A549 (cell line): ENCODE measurements around the gene DNMT1. TPM values are rescaled to one million over a fixed set of nuclear protein-coding genes. Genes with fewer than 3 reads are reported as not detected.
A peak's percentile ranks its signal among the peaks of the same experiment; 100 is the strongest.

ENCODE experiments used
- ATAC-seq, 2 experiments: fragments of 200-7000 bp in 1 of 2; fragments of >200 bp in 1 of 2; cut with Nextera tagmentation in 1 of 2; cut with Tn5 transposase in 1 of 2; 3 replicates each; pipeline versions ENCODE4 v1.8.0 to v1.9.1; 2018 to 2020; ENCODE audit warnings: mild to moderate bottlenecking in 1 of 2, moderate library complexity in 1 of 2
- CTCF ChIA-PET: fragments of 300-600 bp; sonication (Branson Sonifier 250); formaldehyde crosslinking; extraction: SDS; loops from one replicate; lab custom pipeline; 2021; ENCODE audit warnings: antibody characterized with exemption, inconsistent platforms; lab: Yijun Ruan, JAX
- POLR2A ChIA-PET: fragments of 350-600 bp; formaldehyde crosslinking; extraction: SDS; loops from one replicate; lab custom pipeline; 2021; ENCODE audit warnings: antibody characterized with exemption, inconsistent platforms; lab: Yijun Ruan, JAX
- DNase-seq, 2 experiments: peaks; one replicate each; pipeline versions ENCODE4 v3.0.0 to v3.0.0-alpha.2; 2011 to 2016; ENCODE audit warnings: low read depth in 1 of 2, low spot score in 1 of 2
- FAIRE-seq: peaks from 2 replicates; lab custom pipeline; 2011; peaks lifted over from hg19 to GRCh38; lab: Jason Lieb, UNC
- H3K27ac ChIP-seq, 2 experiments: fragments of >200 bp; sonication (Bioruptor Twin); formaldehyde crosslinking; 3 replicates each; pipeline ENCODE4 v1.5.1; 2016 to 2017
- H3K4me1 ChIP-seq: fragments of >200 bp; sonication (Bioruptor Twin); formaldehyde crosslinking; 3 replicates; pipeline ENCODE4 v1.6.1; 2016
- H3K4me2 ChIP-seq: fragments of >200 bp; sonication (Bioruptor Twin); formaldehyde crosslinking; 3 replicates; pipeline ENCODE4 v1.6.1; 2016
- H3K4me3 ChIP-seq: fragments of >200 bp; sonication (Bioruptor Twin); formaldehyde crosslinking; 3 replicates; pipeline ENCODE4 v1.5.1; 2016
- H3K9me3 ChIP-seq: fragments of >200 bp; sonication (Bioruptor Twin); formaldehyde crosslinking; 3 replicates; pipeline ENCODE4 v1.6.1; 2016
- CBX2 ChIP-seq: fragments of 200-600 bp; sonication (generic); IDR thresholded peaks from 2 replicates; pipeline ENCODE4 v1.6.1; 2016; ENCODE audit warnings: low read depth, mild to moderate bottlenecking, borderline replicate concordance
- CEBPB ChIP-seq, 2 experiments: fragments of >200 bp in 1 of 2; sonication (Bioruptor Twin) in 1 of 2; formaldehyde crosslinking in 1 of 2; IDR thresholded peaks; 2 replicates each; pipeline ENCODE4 v1.6.1; 2012 to 2016
- CHD2 ChIP-seq: fragments of 150-350 bp; IDR thresholded peaks from 2 replicates; pipeline ENCODE4 v1.6.1; 2014; ENCODE audit warnings: low read length; ENCODE audit not compliant: partially characterized antibody
- CHD4 ChIP-seq: fragments of 200-600 bp; sonication (generic); IDR thresholded peaks from 2 replicates; pipeline ENCODE4 v1.6.1; 2016; ENCODE audit warnings: antibody characterized with exemption, mild to moderate bottlenecking, borderline replicate concordance
- EHF ChIP-seq: fragments of 250-450 bp; sonication (Bioruptor Pico); IDR thresholded peaks from 2 replicates; pipeline ENCODE4 v1.5.0; 2020; ENCODE audit warnings: mild to moderate bottlenecking
- EHMT2 ChIP-seq: fragments of 200-600 bp; sonication (generic); IDR thresholded peaks from 2 replicates; pipeline ENCODE4 v1.6.1; 2016; ENCODE audit warnings: antibody characterized with exemption, low read depth, mild to moderate bottlenecking, moderate library complexity
- FOSB ChIP-seq: fragments of 250-450 bp; sonication (Bioruptor Pico); IDR thresholded peaks from 2 replicates; pipeline ENCODE4 v1.5.0; 2020; ENCODE audit warnings: mild to moderate bottlenecking, moderate library complexity
- GATA3 ChIP-seq: IDR thresholded peaks from 2 replicates; pipeline ENCODE4 v1.6.1; 2012; ENCODE audit warnings: borderline replicate concordance
- HDAC2 ChIP-seq: fragments of 200-600 bp; sonication (generic); IDR thresholded peaks from 2 replicates; pipeline ENCODE4 v1.6.1; 2016
- HEYL ChIP-seq: fragments of 250-450 bp; sonication (Bioruptor Pico); IDR thresholded peaks from 2 replicates; pipeline ENCODE4 v1.8.0; 2021; ENCODE audit warnings: mild to moderate bottlenecking, moderate library complexity
- HOXB13 ChIP-seq: fragments of 250-450 bp; sonication (Bioruptor Pico); IDR thresholded peaks from 2 replicates; pipeline ENCODE4 v1.5.0; 2020; ENCODE audit warnings: low read depth, mild to moderate bottlenecking, moderate library complexity
- JUNB ChIP-seq: fragments of >200 bp; sonication (Bioruptor Twin); formaldehyde crosslinking; IDR thresholded peaks from 2 replicates; pipeline ENCODE4 v1.6.1; 2016
- KDM5A ChIP-seq: fragments of 200-600 bp; sonication (generic); IDR thresholded peaks from 2 replicates; pipeline ENCODE4 v1.6.1; 2016; ENCODE audit warnings: antibody characterized with exemption, mild to moderate bottlenecking
- NFE2L2 ChIP-seq: fragments of 150-350 bp; conservative IDR thresholded peaks from 2 replicates; pipeline ENCODE4 v1.6.1; 2014; ENCODE audit warnings: low read length
- NPAS2 ChIP-seq: fragments of 250-450 bp; sonication (Bioruptor Pico); IDR thresholded peaks from 2 replicates; pipeline ENCODE4 v1.8.0; 2022; ENCODE audit warnings: mild to moderate bottlenecking, moderate library complexity, borderline replicate concordance
- PHF8 ChIP-seq: fragments of 200-600 bp; sonication (generic); IDR thresholded peaks from 2 replicates; pipeline ENCODE4 v1.6.1; 2016; ENCODE audit warnings: low read depth, mild to moderate bottlenecking, antibody characterized with exemption, moderate library complexity, borderline replicate concordance
- RCOR1 ChIP-seq: fragments of 150-350 bp; IDR thresholded peaks from 2 replicates; pipeline ENCODE4 v1.6.1; 2014; ENCODE audit warnings: antibody characterized with exemption, low read length, low read depth
- RFX5 ChIP-seq: fragments of 450-650 bp; IDR thresholded peaks from 2 replicates; pipeline ENCODE4 v1.7.1; 2014; ENCODE audit warnings: antibody characterized with exemption, mild to moderate bottlenecking, moderate library complexity
- RNF2 ChIP-seq: fragments of 200-600 bp; sonication (generic); IDR thresholded peaks from 2 replicates; pipeline ENCODE4 v1.6.1; 2016; ENCODE audit warnings: low read depth, mild to moderate bottlenecking, antibody characterized with exemption, moderate library complexity, borderline replicate concordance
- SMC3 ChIP-seq: fragments of >200 bp; sonication (Bioruptor Twin); formaldehyde crosslinking; IDR thresholded peaks from 3 replicates; pipeline ENCODE4 v1.6.1; 2018; ENCODE audit warnings: inconsistent platforms
- ZSCAN20 ChIP-seq: fragments of 250-450 bp; sonication (Bioruptor Pico); IDR thresholded peaks from 2 replicates; pipeline ENCODE4 v1.8.0; 2022; ENCODE audit warnings: mild to moderate bottlenecking, moderate library complexity
- WGBS: methylation state at CpG from one replicate; pipeline ENCODE4 v1.1.6; 2017; ENCODE audit errors: missing lambda C conversion rate; 5-methylcytosine and 5-hydroxymethylcytosine counted together
- polyA plus RNA-seq, 4 experiments: library from polyadenylated mRNA; depleted of rRNA in 3 of 4; stranded (reverse); fragments of >200 nt; fragmentation: RNase III in 1 of 4; extraction: RNeasy Plus Mini Kit Qiagen cat#74134 plus additional on column Dnase treatment in 1 of 4; gene quantifications; 2 replicates in 3 of 4; 3 replicates in 1 of 4; pipeline ENCODE4 v1.2.3, GENCODE V29; 2011 to 2017
- TF ChIP-seq, protein P1 (sequence below): fragments of 150-350 bp; IDR thresholded peaks from 2 replicates; pipeline ENCODE4 v1.6.1; 2014; ENCODE audit warnings: low read depth, mild to moderate bottlenecking, low read length
- TF ChIP-seq, protein P2 (sequence below): fragments of 450-650 bp; IDR thresholded peaks from 2 replicates; pipeline ENCODE4 v1.6.1; 2014; ENCODE audit warnings: antibody characterized with exemption
- TF ChIP-seq, protein P3 (sequence below): IDR thresholded peaks from 2 replicates; pipeline ENCODE4 v1.6.1; 2012
- TF ChIP-seq, protein P4 (sequence below): fragments of 250-450 bp; sonication (Bioruptor Pico); IDR thresholded peaks from 2 replicates; pipeline ENCODE4 v1.5.0; 2021; ENCODE audit warnings: mild to moderate bottlenecking, moderate library complexity, borderline replicate concordance
- TF ChIP-seq, protein P5 (sequence below): fragments of >200 bp; sonication (Bioruptor Twin); formaldehyde crosslinking; IDR thresholded peaks from 3 replicates; pipeline ENCODE4 v1.5.1; 2016

The DNMT1 gene
- polyA plus RNA-seq, 2 of the 4 experiments (the other 2 are of a cell fraction), result 85.2 to 86.2 TPM

DNA sequence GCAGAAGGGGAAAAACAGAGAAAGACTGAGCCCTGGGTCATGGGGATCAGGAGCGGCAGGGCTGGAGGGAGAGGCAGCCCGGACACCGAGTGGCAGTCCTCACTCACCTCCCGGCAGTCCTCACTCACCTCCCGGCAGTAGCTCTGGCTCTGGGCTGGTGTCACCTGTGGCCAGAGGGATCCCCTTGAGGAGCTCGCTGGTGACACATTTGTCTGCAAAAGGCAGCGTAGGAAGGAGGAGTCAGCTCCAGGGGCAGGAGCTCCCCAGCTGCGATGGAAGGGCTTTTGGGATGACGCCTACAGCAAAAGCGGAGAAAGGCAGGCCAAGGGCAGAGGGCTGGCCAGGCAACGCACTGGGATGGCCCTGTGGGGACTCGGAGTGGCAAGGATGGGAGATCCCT, 75.8 kb downstream of the DNMT1 start:
- TF ChIP-seq GATA3 (no peak), HDAC2 (no peak), SMC3 (no peak), RFX5 (no peak), CEBPB (IDR thresholded peaks at IDR 0.05) (no peak), CBX2 (no peak), RCOR1 (no peak), CHD4 (no peak), EHMT2 (no peak), EHF (CRISPR knock-in tag) (no peak), RNF2 (no peak), NPAS2 (CRISPR knock-in tag) (no peak), KDM5A (no peak), NFE2L2 (no peak), ZSCAN20 (no peak), HEYL (CRISPR knock-in tag) (no peak)
- TF ChIP-seq, protein P1, sequence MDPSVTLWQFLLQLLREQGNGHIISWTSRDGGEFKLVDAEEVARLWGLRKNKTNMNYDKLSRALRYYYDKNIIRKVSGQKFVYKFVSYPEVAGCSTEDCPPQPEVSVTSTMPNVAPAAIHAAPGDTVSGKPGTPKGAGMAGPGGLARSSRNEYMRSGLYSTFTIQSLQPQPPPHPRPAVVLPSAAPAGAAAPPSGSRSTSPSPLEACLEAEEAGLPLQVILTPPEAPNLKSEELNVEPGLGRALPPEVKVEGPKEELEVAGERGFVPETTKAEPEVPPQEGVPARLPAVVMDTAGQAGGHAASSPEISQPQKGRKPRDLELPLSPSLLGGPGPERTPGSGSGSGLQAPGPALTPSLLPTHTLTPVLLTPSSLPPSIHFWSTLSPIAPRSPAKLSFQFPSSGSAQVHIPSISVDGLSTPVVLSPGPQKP, result no peak
- TF ChIP-seq, protein P2, sequence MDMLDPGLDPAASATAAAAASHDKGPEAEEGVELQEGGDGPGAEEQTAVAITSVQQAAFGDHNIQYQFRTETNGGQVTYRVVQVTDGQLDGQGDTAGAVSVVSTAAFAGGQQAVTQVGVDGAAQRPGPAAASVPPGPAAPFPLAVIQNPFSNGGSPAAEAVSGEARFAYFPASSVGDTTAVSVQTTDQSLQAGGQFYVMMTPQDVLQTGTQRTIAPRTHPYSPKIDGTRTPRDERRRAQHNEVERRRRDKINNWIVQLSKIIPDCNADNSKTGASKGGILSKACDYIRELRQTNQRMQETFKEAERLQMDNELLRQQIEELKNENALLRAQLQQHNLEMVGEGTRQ, result no peak
- TF ChIP-seq, all 56 proteins: peak for 0
- WGBS, result 23% methylated on average over 7 of the region's 12 CpGs
- ATAC-seq (no peak; a peak in 1 of 6 replicates), DNase-seq (no peak), FAIRE-seq (no peak)
- no peaks in the 10 kb centered on the region for H3K9me3 ChIP-seq
- POLR2A ChIA-PET, result no interaction called here
- CTCF ChIA-PET, result interaction anchor here (0.7 to 3.1 kb wide), 5 partner anchors 10 to 188 kb away, joined by 3 to 16 read pairs (median 3); no protein-coding TSS in a partner anchor
- H3K4me1 ChIP-seq, result 0 out of 3 replicates have a peak, but pooled peaks cover 5% of the 10 kb centered on the region
- H3K4me3 ChIP-seq, result peak overlapping the region; percentile 89
- H3K4me2 ChIP-seq, result peak overlapping the region; percentile 97
- H3K27ac ChIP-seq, result peak overlapping the region; percentile 85 to 92

DNA sequence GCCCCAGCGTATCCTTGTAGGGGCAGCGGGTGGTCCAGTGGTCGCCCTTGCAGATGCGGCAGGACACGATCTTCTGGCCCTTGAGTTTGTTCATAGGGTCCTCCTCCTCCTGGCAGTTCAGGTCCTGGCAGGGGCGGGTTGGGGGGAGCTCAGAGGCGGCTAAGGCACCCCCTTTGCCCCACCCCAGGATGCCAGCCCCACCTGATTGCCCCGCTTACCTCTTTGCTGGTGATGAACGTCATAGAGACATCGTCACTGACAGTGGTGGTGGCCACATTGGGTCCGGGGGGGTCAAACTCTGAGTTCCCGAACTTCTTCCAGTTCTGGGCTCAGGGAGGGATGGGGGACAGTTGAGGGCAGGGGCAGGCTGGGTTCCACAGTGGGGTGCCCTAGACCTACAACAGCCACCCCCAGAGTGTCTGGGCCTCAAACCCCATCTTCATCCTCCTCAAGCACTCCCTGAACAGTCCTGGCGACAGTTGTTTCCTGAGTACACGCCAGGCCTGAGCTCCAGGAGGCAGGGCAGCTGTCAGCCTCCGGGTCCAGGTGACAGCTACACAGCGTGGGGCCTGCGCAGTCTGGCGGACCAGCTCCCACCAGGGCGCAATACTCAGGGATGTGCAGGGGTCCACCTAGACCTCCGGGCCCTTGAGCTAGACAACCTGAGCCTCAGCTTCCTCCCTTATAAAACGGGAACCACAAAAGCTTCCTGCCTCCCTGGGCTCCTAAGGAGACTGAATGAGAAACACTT, 77.7 kb downstream of the DNMT1 start:
- Histone ChIP-seq H3K4me3 (no peak overlapping the region), H3K4me2 (no peak overlapping the region)
- no peak for TF ChIP-seq RNF2
- TF ChIP-seq, protein P3, sequence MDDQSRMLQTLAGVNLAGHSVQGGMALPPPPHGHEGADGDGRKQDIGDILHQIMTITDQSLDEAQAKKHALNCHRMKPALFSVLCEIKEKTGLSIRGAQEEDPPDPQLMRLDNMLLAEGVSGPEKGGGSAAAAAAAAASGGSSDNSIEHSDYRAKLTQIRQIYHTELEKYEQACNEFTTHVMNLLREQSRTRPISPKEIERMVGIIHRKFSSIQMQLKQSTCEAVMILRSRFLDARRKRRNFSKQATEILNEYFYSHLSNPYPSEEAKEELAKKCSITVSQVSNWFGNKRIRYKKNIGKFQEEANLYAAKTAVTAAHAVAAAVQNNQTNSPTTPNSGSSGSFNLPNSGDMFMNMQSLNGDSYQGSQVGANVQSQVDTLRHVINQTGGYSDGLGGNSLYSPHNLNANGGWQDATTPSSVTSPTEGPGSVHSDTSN, result no peak
- TF ChIP-seq CHD4, result no peak
- TF ChIP-seq, protein P4, sequence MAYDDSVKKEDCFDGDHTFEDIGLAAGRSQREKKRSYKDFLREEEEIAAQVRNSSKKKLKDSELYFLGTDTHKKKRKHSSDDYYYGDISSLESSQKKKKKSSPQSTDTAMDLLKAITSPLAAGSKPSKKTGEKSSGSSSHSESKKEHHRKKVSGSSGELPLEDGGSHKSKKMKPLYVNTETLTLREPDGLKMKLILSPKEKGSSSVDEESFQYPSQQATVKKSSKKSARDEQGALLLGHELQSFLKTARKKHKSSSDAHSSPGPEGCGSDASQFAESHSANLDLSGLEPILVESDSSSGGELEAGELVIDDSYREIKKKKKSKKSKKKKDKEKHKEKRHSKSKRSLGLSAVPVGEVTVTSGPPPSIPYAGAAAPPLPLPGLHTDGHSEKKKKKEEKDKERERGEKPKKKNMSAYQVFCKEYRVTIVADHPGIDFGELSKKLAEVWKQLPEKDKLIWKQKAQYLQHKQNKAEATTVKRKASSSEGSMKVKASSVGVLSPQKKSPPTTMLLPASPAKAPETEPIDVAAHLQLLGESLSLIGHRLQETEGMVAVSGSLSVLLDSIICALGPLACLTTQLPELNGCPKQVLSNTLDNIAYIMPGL (CRISPR knock-in tag), result no peak
- no peak for TF ChIP-seq PHF8
- TF ChIP-seq CEBPB (IDR thresholded peaks at IDR 0.05), result no peak
- no peak for TF ChIP-seq NFE2L2
- no peak for TF ChIP-seq JUNB
- TF ChIP-seq, protein P5, sequence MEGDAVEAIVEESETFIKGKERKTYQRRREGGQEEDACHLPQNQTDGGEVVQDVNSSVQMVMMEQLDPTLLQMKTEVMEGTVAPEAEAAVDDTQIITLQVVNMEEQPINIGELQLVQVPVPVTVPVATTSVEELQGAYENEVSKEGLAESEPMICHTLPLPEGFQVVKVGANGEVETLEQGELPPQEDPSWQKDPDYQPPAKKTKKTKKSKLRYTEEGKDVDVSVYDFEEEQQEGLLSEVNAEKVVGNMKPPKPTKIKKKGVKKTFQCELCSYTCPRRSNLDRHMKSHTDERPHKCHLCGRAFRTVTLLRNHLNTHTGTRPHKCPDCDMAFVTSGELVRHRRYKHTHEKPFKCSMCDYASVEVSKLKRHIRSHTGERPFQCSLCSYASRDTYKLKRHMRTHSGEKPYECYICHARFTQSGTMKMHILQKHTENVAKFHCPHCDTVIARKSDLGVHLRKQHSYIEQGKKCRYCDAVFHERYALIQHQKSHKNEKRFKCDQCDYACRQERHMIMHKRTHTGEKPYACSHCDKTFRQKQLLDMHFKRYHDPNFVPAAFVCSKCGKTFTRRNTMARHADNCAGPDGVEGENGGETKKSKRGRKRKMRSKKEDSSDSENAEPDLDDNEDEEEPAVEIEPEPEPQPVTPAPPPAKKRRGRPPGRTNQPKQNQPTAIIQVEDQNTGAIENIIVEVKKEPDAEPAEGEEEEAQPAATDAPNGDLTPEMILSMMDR, result no peak
- TF ChIP-seq ZSCAN20, result no peak
- no peak for TF ChIP-seq FOSB (CRISPR knock-in tag)
- TF ChIP-seq EHMT2, result no peak
- no peak for TF ChIP-seq HOXB13 (CRISPR knock-in tag)
- no peak for TF ChIP-seq CHD2
- TF ChIP-seq, all 56 proteins: peak for 0
- ChIA-PET POLR2A (interaction anchor here (1.2 kb wide), 1 partner anchor 10 kb away, joined by 6 read pairs; the partner anchor contains the start of gene PPAN), CTCF (interaction anchor here (1.3 to 2.7 kb wide), 5 partner anchors 11 to 184 kb away, joined by 3 to 8 read pairs (median 5); partner anchors contain the start of genes ANGPTL6 and PPAN)
- DNase-seq, result no peak
- WGBS, result 95% methylated on average over 12 of the region's 21 CpGs
- Histone ChIP-seq H3K27ac (no peak overlapping the region), H3K9me3 (no peaks in the 10 kb centered on the region), H3K4me1 (peaks cover 15% of the 10 kb centered on the region; the same call in 2 of the 3 replicates)
- ATAC-seq, result no peak
- no peak for FAIRE-seq
